ENCODE data around the gene RICTOR. TPM values are rescaled to one million over a fixed set of nuclear protein-coding genes. Genes with fewer than 3 reads are reported as not detected.
A peak's percentile ranks its signal among the peaks of the same experiment; 100 is the strongest.
"Not testable (repeated sequence)": the region's sequence is repeated elsewhere in the genome, so short reads cannot be mapped to it uniquely, and the experiment has no call there.

The RICTOR gene
- total and polyA plus RNA-seq, 2 donors (not counting 1 experiment from before 2014, with no cell fraction given) = 17.1 to 26.3 TPM

- Histone ChIP-seq H3K4me3 (replicated peaks in 1 of 4; ENCODE audit: control extremely low read depth in 1 of 4, insufficient read depth in 1 of 4, low read depth in 3 of 4, low read length in 4 of 4) (no peak overlapping the region), H2AFZ (ENCODE audit: low read length) (no peak overlapping the region), H3K27ac (ENCODE audit: insufficient read depth, low read length) (peak overlapping the region; percentile 79), H3K27me3 (ENCODE audit: control insufficient read depth, insufficient read depth, low read length) (no peaks in the 10 kb centered on the region), H3K36me3 (ENCODE audit: control insufficient read depth, insufficient read depth, low read length) (peaks cover 2% of the 10 kb centered on the region), H3K4me2 (ENCODE audit: extremely low read depth, insufficient read depth, low read length) (no peak overlapping the region), H3K9ac (ENCODE audit: insufficient read depth, low read length) (no peak overlapping the region), H3K79me2 (ENCODE audit: control insufficient read depth, insufficient read depth, low read length) (peaks cover 7% of the 10 kb centered on the region), H3K9me3 (ENCODE audit: control insufficient read depth, insufficient read depth, low read depth, low read length) (no peaks in the 10 kb centered on the region), H3K4me1 (ENCODE audit: control insufficient read depth, extremely low read depth, insufficient read depth, low read length) (peaks cover 14% of the 10 kb centered on the region), H4K20me1 (ENCODE audit: control insufficient read depth, extremely low read depth, insufficient read depth, low read length) (no peaks in the 10 kb centered on the region)
- no peak for TF ChIP-seq CTCF (conservative IDR thresholded peaks at IDR 0.05 in 1 of 2, IDR thresholded peaks at IDR 0.05 in 1 of 2; ENCODE audit: low read depth in 1 of 2, low read length in 2 of 2)
- no peak for TF ChIP-seq EZH2 (IDR thresholded peaks at IDR 0.05; ENCODE audit: low read length, missing control alignments)
- DNase-seq (ENCODE audit: low read depth in 2 of 2) = peak; percentile 94 to 95
Measured at GRCh38 chr5:39014561-39014960, 59.6 kb downstream of the RICTOR start.

GRCh38 chr5:39013938-39014337 is 60.3 kb downstream of the RICTOR start:
- DNase-seq (ENCODE audit: low read depth in 2 of 2) = peak; percentile 43 to 71
- Histone ChIP-seq H3K4me1 (ENCODE audit: control insufficient read depth, extremely low read depth, insufficient read depth, low read length) (peaks cover 14% of the 10 kb centered on the region), H4K20me1 (ENCODE audit: control insufficient read depth, extremely low read depth, insufficient read depth, low read length) (no peaks in the 10 kb centered on the region), H2AFZ (ENCODE audit: low read length) (no peak overlapping the region), H3K4me2 (ENCODE audit: extremely low read depth, insufficient read depth, low read length) (no peak overlapping the region), H3K4me3 (replicated peaks in 1 of 4; ENCODE audit: control extremely low read depth in 1 of 4, insufficient read depth in 1 of 4, low read depth in 3 of 4, low read length in 4 of 4) (no peak overlapping the region), H3K36me3 (ENCODE audit: control insufficient read depth, insufficient read depth, low read length) (peaks cover 2% of the 10 kb centered on the region), H3K79me2 (ENCODE audit: control insufficient read depth, insufficient read depth, low read length) (peaks cover 7% of the 10 kb centered on the region), H3K27me3 (ENCODE audit: control insufficient read depth, insufficient read depth, low read length) (no peaks in the 10 kb centered on the region), H3K9me3 (ENCODE audit: control insufficient read depth, insufficient read depth, low read depth, low read length) (no peaks in the 10 kb centered on the region), H3K27ac (ENCODE audit: insufficient read depth, low read length) (peak overlapping the region; percentile 79), H3K9ac (ENCODE audit: insufficient read depth, low read length) (no peak overlapping the region)
- TF ChIP-seq EZH2 (IDR thresholded peaks at IDR 0.05; ENCODE audit: low read length, missing control alignments) (no peak), CTCF (conservative IDR thresholded peaks at IDR 0.05 in 1 of 2, IDR thresholded peaks at IDR 0.05 in 1 of 2; ENCODE audit: low read depth in 1 of 2, low read length in 2 of 2) (no peak)

GRCh38 chr5:39010958-39011357 is 63.2 kb downstream of the RICTOR start:
- not testable (repeated sequence) for H4K20me1 ChIP-seq (ENCODE audit: control insufficient read depth, extremely low read depth, insufficient read depth, low read length)

More at GRCh38 chr5:39010958-39011357, 63.2 kb downstream of the RICTOR start:
- not testable (repeated sequence) for H3K36me3 ChIP-seq (ENCODE audit: control insufficient read depth, insufficient read depth, low read length); H3K27ac ChIP-seq (ENCODE audit: insufficient read depth, low read length); H2AFZ ChIP-seq (ENCODE audit: low read length); H3K9ac ChIP-seq (ENCODE audit: insufficient read depth, low read length); H3K4me3 ChIP-seq (replicated peaks in 1 of 4; ENCODE audit: control extremely low read depth in 1 of 4, insufficient read depth in 1 of 4, low read depth in 3 of 4, low read length in 4 of 4); H3K27me3 ChIP-seq (ENCODE audit: control insufficient read depth, insufficient read depth, low read length); H3K79me2 ChIP-seq (ENCODE audit: control insufficient read depth, insufficient read depth, low read length); DNase-seq (ENCODE audit: low read depth in 2 of 2); H3K9me3 ChIP-seq (ENCODE audit: control insufficient read depth, insufficient read depth, low read depth, low read length); H3K4me2 ChIP-seq (ENCODE audit: extremely low read depth, insufficient read depth, low read length)
- peaks cover 10% of the 10 kb centered on the region for H3K4me1 ChIP-seq (ENCODE audit: control insufficient read depth, extremely low read depth, insufficient read depth, low read length)
